ENCODE data around the gene GSK3A.

GSK3A gene

GRCh38 chr19:42217520-42218437 is 24.6 kb downstream of the GSK3A start, which contains the start of gene DEDD2 (continued):
- TF ChIP-seq ZNF362 (tag by site-specific recombination; IDR thresholded peaks at IDR 0.05): no peak
- TF ChIP-seq GLIS2 (tag by site-specific recombination; IDR thresholded peaks at IDR 0.05): 0 out of 2 replicates have a peak, but pooled peaks have one; percentile 5
- TF ChIP-seq ZNF692 (tag by site-specific recombination; IDR thresholded peaks at IDR 0.05): peak; percentile 32
- TF ChIP-seq KLF1 (tag by site-specific recombination; IDR thresholded peaks at IDR 0.05): peak; percentile 99
- TF ChIP-seq IKZF3 (tag by site-specific recombination; IDR thresholded peaks at IDR 0.05): no peak
- no peak for TF ChIP-seq ZNF488 (tag by site-specific recombination; IDR thresholded peaks at IDR 0.05)
- no peak for TF ChIP-seq ZNF777 (tag by site-specific recombination; IDR thresholded peaks at IDR 0.05; ENCODE audit: borderline replicate concordance)
- no peak for TF ChIP-seq ZNF621 (tag by site-specific recombination; IDR thresholded peaks at IDR 0.05)
- TF ChIP-seq ZNF510 (tag by site-specific recombination; IDR thresholded peaks at IDR 0.05; ENCODE audit: insufficient replicate concordance): no peak
- no peak for TF ChIP-seq ZNF223 (tag by site-specific recombination; IDR thresholded peaks at IDR 0.05)
- no peak for TF ChIP-seq ZBTB49 (tag by site-specific recombination; IDR thresholded peaks at IDR 0.05; ENCODE audit: low read depth)
- no peak for TF ChIP-seq ZSCAN4 (tag by site-specific recombination; IDR thresholded peaks at IDR 0.05)
- TF ChIP-seq ZNF792 (tag by site-specific recombination; IDR thresholded peaks at IDR 0.05): no peak
- TF ChIP-seq ZNF37A (tag by site-specific recombination; IDR thresholded peaks at IDR 0.05): no peak
- peak; percentile 78 for TF ChIP-seq SCRT1 (tag by site-specific recombination; IDR thresholded peaks at IDR 0.05; ENCODE audit: borderline replicate concordance)
- TF ChIP-seq KLF10 (tag by site-specific recombination; IDR thresholded peaks at IDR 0.05): no peak
- no peak for TF ChIP-seq ZNF580 (tag by site-specific recombination; IDR thresholded peaks at IDR 0.05)
- TF ChIP-seq ZNF596 (tag by site-specific recombination; IDR thresholded peaks at IDR 0.05): no peak
- TF ChIP-seq ZNF701 (tag by site-specific recombination; IDR thresholded peaks at IDR 0.05): no peak
- peak; percentile 89 for TF ChIP-seq ZNF629 (tag by site-specific recombination; IDR thresholded peaks at IDR 0.05)
- TF ChIP-seq ZNF521 (tag by site-specific recombination; IDR thresholded peaks at IDR 0.05): no peak
- no peak for TF ChIP-seq ZNF610 (tag by site-specific recombination; IDR thresholded peaks at IDR 0.05; ENCODE audit: borderline replicate concordance)
- no peak for TF ChIP-seq ZNF560 (tag by site-specific recombination; IDR thresholded peaks at IDR 0.05; ENCODE audit: borderline replicate concordance)
- TF ChIP-seq ZBTB7A (tag by site-specific recombination; IDR thresholded peaks at IDR 0.05; ENCODE audit: low read depth): peak; percentile 77; the same call in 1 of the 2 replicates
- no peak for TF ChIP-seq ZNF658 (tag by site-specific recombination; IDR thresholded peaks at IDR 0.05)
- TF ChIP-seq MZF1 (tag by site-specific recombination; IDR thresholded peaks at IDR 0.05; ENCODE audit: borderline replicate concordance): no peak
- no peak for TF ChIP-seq ZNF626 (tag by site-specific recombination; IDR thresholded peaks at IDR 0.05)
- TF ChIP-seq ZNF24 (tag by site-specific recombination; IDR thresholded peaks at IDR 0.05): no peak
- no peak for TF ChIP-seq ZNF623 (tag by site-specific recombination; IDR thresholded peaks at IDR 0.05)
- no peak for TF ChIP-seq ZNF18 (tag by site-specific recombination; IDR thresholded peaks at IDR 0.05)
- TF ChIP-seq ZNF335 (tag by site-specific recombination; conservative IDR thresholded peaks at IDR 0.05): peak; percentile 71
